Right lobe of liver (tissue), 4 donors: ENCODE measurements around the gene CLDN22.
"Not testable (repeated sequence)": the region's sequence is repeated elsewhere in the genome, so short reads cannot be mapped to it uniquely, and the experiment has no call there.

Experiments
- CTCF ChIP-seq, 4 donors: fragments of 200-600 bp in 3 of 4; fragments of 450-650 bp in 1 of 4; IDR thresholded peaks; one replicate each; pipeline versions ENCODE4 v1.5.1 to v1.8.0; 2016 to 2022; ENCODE audit warnings: antibody characterized with exemption in 4 of 4, mild to moderate bottlenecking in 2 of 4
- POLR2A ChIP-seq: fragments of 450-650 bp; IDR thresholded peaks from one replicate; pipeline ENCODE4 v1.6.1; 2017; ENCODE audit warnings: antibody characterized with exemption, mild to moderate bottlenecking
- donor health status: DM: no; HTN: no; CAD: no.
- donor health status: DM: no; HTN: no; CAD: no.
- donor health status: DM: no; HTN: yes; CAD: no.

GRCh38 chr4:183326387-183326786 lies 6.3 kb upstream of the CLDN22 start:
- TF ChIP-seq CTCF (IDR thresholded peaks at IDR 0.05); POLR2A: not testable (repeated sequence)
